A549 treated with GW870086 at 1 μM for 4 hours (cell line): ENCODE results near the gene DIPK1A. TPM values are rescaled to one million over a fixed set of nuclear protein-coding genes. Genes with fewer than 3 reads are reported as not detected.

Experiments used
- total RNA-seq: library from RNA; stranded (reverse); fragments of 200-300 nt; extraction: Qiagen RNA extraction; gene quantifications from 5 replicates; pipeline ENCODE4 v1.2.3, GENCODE V29; 2022; ENCODE audit warnings: low read depth

DIPK1A gene
- total RNA-seq: 7.5 to 10.4 TPM (median 9.6 TPM) in 5 replicates

DNA sequence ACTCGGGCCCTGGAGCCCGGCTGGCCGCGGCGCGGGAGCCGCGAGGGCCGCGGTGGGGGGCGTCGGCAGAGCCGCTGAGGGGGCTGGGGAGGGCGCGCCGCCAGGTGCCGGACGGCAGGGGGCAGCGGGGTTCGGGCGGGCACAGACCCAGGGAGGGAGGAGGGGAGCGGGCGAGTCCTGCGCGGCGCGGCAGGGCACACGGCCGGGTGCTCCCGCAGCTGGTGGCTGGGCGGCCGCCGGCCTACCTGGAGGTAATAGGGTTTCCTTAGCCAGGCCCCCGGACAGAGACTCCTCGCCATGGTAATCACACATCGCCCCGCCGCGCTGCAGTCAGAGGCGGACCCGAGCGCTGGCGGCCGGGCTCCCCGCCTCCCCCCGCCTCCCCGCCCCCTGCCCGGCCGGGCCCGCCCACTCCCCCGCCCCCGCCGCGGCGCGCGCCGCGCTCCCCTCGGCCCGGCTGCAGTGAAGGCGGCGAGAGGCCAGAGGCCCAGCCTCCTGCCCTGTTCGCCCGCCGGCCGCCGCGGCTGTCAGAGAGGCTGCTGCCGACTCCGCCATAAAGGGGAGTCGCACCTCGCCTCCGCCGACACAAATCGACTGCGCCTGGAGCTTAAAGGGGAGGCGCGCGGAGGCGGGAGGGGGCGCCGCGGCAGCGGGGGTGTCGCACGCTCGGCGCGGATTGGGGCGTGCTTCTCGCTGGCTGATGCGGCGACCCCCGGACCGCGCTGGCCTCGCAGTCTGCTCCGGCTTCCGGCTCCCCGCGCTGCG is at the start of gene DIPK1A:
Gene DIPK1A (minus strand): TSS at position 332 of the 765 bp plus-strand sequence. CDS start 33 bp downstream, at position 299.

DNA sequence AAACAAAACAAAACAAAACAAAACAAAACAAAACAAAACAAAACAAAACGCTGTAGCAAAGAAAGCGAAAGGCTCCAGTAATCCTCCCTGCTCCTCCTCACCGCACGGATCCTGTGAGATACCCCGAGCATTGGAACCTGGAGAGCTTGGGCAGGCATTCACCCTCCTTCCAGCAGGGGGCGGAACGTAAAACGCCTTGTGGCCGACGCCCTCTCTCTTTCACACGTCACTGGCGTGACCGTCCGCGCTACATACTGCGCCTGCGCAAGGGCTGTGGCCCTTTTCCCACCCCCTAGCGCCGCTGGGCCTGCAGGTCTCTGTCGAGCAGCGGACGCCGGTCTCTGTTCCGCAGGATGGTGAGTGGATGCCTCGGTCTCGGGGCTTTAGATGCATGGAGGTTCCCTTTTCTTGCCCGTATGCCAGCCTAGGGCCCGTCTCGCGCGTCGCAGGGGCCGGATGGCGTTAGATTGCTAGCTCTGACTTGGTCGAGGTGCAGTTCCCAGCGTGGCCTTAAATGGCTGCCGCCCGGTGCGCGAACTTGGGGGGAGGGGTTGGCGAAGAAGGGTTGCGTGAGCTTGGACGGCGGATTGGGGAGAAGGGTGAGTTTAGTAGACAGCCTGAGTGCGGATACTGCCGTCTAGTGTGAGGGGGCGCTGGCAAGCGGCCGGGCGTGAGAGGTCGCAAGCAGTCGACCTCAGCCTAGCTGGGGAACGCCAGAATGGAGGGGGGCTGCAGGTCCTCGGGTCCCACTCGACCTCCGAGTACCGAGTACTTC is 129.3 kb downstream of the DIPK1A start, which contains the start of gene RPL5:
Gene RPL5 (plus strand): TSS at position 279 of the 775 bp plus-strand sequence. CDS start 75 bp downstream, at position 354.

Other genes starting within 250 kb of the DIPK1A start
- 4.9 to 8.2 TPM (median 6.4 TPM) in 5 replicates for gene EVI5, start 176.4 kb downstream of the DIPK1A start, total RNA-seq
- 1,130 to 1,261 TPM (median 1,175 TPM) in 5 replicates for gene RPL5, start 129.4 kb downstream of the DIPK1A start, total RNA-seq
- gene MTF2, start 117.8 kb upstream of the DIPK1A start, total RNA-seq: 10.4 to 13.2 TPM (median 12.5 TPM) in 5 replicates
- 27.3 to 37.4 TPM (median 34.6 TPM) in 5 replicates for gene TMED5, start 219.0 kb upstream of the DIPK1A start, total RNA-seq
- 4.9 to 6.4 TPM (median 5.3 TPM) in 5 replicates for gene CCDC18, start 219.3 kb upstream of the DIPK1A start, total RNA-seq